ENCODE data around the gene CIPC.

CIPC gene

GRCh38 chr14:77125823-77126325 lies 27.8 kb downstream of the CIPC start:
- DNase-seq (ENCODE audit: low read depth in 2 of 2): no peak

DNA sequence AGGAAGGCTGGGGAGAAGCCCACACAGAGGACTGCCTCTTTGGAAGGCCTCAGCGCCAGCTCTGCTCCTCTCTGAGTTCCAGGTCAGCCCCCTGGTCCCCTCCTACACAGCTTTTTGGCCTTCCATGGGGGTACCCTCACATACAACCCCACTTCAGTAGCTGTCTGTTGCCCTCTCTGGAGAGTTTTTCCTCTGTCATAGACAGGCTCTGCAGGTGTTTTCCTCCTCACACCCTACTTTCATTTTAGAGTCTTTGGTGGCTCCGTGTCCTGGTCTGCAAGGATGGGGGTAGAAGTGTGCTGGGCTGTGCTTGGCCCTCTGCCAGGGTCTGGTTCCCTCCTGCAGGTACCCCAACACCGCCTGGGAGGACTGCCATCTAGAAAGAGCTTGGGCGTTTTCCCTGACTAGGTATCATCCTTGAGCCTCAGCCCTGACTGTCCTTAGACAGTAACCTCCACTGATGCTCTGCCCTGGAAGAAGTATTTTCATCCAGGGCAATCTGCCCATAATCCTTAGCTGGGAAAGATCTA lies 28.5 kb downstream of the CIPC start:
- DNase-seq (ENCODE audit: low read depth in 2 of 2): no peak

- no peak for DNase-seq (ENCODE audit: low read depth in 2 of 2)
These were observed 30.4 kb downstream of the CIPC start for GRCh38 chr14:77128414-77128891.

DNA sequence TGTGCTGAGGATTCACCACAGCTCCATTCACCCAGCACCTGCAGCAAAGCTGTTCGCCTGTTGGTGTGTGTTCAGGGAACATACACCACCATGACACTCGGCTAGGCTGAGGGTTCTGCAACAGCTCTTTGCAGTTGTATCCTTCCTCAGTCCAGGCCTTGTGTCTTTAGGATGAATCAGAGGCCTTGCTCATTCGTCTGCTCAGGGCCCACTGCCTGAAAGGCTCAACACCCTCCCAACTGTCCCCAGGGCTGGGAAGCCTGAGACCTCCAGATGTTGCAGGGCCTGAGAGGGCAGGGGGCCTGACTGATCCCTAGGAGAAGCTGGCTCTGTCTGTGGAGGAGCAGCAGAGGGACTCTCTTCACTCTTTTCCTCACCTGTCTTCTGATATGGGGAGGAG lies 32.3 kb downstream of the CIPC start:
- no peak for DNase-seq (ENCODE audit: low read depth in 2 of 2)

- DNase-seq (ENCODE audit: low read depth in 2 of 2): no peak
These were observed 33.1 kb downstream of the CIPC start for GRCh38 chr14:77131206-77131605.

GRCh38 chr14:77131871-77132486 lies 33.9 kb downstream of the CIPC start:
- DNase-seq (ENCODE audit: low read depth in 2 of 2): no peak

GRCh38 chr14:77133720-77134338 lies 35.8 kb downstream of the CIPC start:
- peak; percentile 53 to 68 for DNase-seq (ENCODE audit: low read depth in 2 of 2)

DNA sequence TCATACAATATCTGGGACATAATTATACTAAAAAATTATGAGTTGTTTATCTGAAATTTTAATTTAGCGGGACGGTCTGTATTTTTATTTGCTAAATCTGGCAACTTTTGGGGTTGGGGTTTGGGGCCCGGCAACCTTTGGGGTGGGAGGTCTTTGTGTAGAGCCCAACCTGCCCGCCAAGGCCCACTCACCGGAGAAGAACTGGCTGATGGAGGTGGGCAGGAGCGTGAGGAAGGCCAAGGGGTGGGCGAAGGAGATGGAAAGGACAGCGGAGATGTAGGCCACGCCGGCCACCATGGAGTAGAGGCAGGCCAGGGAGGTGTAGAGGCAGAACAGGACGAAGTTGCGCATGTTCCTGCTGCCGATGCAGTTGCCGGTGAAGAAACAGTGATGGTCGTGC lies 41.0 kb downstream of the CIPC start:
- DNase-seq (ENCODE audit: low read depth in 2 of 2): no peak

GRCh38 chr14:77139540-77140358 lies 41.7 kb downstream of the CIPC start:
- peak; percentile 47 for DNase-seq (ENCODE audit: low read depth in 2 of 2)

DNA sequence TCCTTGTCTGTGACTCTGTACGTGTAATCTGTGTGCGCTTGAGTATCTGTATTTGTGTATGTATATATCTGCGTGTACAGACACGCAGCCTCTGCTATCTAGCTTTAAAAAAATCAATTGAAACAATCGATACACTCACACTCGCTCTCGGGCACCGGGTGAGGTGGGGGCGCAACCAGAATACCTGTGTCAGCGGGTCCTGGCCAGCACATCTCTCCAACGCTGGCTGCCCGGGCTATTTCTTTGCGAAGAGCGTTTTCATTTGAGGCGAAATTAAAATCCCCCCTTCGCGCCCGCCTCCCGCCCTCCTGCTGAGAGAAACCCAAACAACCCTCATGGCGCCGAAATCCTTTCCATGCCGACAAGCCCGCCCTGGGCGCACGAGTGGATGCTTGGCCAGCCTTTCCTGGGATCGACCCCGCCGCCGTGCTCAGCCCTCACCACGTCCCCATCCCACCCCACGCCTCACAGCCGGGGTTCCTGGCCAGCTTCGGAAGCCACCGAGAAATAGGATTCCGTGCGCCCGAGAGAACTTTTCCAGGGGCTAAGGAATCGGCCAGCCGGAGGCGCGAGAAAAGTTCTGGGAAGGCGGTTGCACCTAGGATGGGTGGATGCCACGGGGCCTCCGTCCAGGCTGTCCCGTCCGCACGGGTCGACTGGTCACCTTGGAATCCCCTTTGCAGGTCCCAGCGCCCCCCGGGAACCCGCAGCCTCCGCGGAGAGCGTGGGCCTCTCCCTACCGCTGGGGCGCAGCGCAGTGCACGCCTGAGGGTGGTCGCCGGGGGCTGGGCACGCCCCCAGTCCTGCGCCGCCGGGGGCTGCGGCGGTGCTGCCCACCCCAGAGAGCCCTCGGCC lies 42.5 kb downstream of the CIPC start:
- DNase-seq (ENCODE audit: low read depth in 2 of 2): no peak

DNA sequence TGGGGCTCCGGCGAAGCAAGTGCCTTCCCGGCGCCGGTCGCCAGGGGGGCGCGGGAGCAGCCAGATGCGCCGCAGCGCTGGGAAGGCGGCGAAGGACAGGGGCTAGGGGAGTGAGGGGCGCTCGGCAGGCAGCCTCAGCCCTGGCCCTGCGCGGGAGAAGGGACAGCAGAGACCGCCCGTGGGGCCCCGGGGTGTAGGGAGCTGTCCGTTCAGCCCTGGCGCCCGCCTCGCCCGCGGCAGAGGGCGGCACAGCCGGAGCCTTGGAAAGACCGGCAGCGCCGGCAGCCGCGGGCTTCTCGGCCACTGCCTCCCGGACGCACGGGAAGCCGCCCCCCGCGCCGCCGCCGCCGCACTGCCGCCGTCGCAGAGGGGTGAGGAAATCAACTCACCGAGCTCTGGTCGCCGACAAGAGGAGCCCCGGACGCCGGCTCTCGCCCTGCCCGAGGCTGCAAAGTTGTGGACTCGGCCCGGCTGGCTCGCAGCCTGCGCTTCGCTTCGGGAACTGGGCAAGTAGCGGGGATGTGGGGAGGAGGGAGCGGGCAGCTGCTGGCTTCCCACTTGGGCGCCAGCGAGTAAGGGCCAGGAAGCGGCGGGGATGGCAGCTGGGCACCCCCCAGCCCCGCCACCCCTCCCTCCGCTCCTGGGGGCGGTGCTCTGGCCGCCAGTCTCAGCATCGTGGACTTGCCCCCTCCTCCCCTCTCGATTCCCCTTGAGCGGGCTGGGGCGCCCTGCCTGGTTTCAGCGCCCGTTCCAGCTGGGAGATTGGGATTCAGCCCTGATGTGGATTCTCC lies 43.4 kb downstream of the CIPC start, which contains the start of gene ZDHHC22:
TSS of gene ZDHHC22 (minus strand) at position 578 of the 791 bp plus-strand sequence. CDS start 2,053 bp downstream, outside the sequence.
- DNase-seq (ENCODE audit: low read depth in 2 of 2): peak in 1 of 2 donors; percentile 19

DNA sequence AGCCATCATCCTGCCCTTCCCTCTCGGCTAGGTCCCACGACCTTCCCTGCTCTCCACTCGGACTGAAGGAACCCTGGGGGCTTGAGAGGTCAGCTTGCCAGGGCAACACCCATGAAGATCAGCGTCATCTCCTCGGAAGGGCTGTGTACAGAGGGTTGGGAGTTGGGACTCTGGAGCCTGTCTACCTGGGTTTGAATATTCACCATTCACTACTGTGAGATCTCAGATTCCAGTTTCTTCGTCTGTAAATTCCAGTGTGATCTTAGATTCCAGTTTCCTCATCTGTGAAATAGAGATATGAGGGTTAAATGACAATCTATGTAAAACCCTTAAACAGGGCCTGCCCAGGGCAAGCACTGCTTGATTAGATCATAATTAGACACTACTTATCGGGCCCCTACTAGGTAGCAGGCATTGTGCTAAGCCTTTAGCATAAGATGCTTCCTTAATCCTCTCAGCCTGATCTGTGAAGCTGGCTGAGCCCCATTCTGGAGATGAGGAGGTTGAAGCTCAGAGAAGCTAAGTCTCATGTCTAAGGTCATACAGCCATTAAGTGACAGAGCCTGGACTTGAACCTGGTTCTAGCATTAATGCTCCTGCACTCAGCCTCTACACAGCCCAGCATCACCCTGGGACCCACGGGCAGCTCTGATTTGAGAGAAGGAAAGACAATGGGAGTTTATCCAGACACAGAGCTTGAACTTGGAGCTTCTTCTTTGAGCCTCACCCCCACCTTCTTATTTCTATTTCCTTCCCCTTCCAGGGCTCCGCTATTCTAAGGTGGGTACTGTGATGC lies 44.1 kb downstream of the CIPC start:
- DNase-seq (ENCODE audit: low read depth in 2 of 2): no peak

DNA sequence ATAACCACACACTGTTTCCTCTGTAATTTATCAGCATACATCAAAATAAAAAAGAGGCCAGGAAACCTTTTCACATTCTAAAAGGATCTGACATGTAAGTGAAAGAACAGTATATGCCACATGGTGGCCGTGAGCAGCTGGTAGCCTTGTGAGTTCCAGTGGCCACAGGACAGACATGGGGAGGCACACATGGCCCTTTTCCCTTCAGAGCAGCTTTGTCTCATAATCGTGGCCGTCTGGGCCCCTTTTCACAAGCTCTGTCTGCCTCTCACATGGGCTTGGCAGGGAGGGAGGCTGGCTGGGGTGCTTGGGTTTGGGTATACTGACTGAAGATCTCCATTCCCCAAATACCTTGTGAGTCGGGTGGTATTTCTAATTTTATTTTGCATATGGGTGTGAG lies 45.0 kb downstream of the CIPC start:
- DNase-seq (ENCODE audit: low read depth in 2 of 2): no peak

GRCh38 chr14:77144412-77145115 lies 46.5 kb downstream of the CIPC start:
- DNase-seq (ENCODE audit: low read depth in 2 of 2): no peak

DNA sequence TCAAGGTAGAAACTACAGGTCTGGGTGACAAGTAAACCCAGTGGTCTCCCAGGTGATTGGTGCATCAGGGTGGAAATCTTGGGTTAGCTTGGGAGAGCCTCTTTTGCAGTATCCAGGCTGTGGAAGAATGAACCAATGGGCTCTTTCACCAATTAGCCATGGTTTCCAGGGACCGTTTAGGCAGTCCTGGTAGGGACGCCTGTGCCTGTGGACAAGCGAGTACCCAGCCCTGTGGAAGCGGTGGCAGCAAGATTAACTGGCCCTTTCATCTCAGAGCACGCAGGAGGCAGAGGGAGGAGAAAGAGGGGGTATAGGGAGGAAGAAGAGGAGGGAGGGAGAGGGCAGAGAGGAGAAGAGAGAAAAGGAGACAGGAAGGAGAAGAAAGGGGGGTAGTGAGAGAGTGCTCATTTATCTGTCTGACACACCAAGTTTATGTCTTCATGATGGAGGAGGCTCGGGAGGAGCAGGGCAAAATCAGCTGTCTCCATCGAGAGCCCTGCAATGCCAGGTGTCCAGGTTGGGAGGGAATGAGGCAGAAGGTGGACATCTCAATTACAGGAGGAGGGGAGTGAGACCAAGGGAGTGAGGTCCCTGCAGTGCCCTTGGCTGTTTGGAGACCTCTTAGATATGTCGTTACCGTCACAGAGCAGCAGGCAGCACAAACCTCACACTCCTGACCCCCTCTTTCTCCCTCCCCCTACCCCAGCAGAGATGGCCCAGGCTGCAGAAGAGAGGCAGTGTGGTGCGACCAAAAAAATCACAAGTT lies 48.1 kb downstream of the CIPC start:
- DNase-seq (ENCODE audit: low read depth in 2 of 2): no peak

- no peak for DNase-seq (ENCODE audit: low read depth in 2 of 2)
These were observed 50.6 kb downstream of the CIPC start for GRCh38 chr14:77148510-77149231.

DNA sequence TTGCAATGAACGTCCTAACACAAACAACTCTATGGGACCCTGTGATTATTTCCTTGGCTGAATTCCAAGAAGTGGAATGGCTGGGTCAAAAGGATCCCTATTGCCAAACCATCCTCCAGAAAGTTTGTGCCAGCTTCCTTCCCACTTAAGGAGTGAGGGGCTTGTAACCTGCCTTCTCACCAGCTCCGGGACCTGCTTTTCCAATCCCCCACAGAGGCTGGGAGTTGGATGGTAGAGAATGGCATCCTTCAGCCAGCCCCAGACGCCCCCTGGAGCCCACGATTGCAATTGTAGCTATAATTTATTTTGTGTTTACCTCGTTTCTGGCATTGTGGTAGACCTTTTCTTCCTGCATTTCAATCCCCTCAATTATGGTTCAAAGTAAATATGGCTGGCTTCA lies 53.2 kb downstream of the CIPC start:
- DNase-seq (ENCODE audit: low read depth in 2 of 2): no peak
